Choroid plexus epithelial cell (primary cell): Measurements from ENCODE around the gene SEC61A2.
"Not testable (repeated sequence)": the region's sequence is repeated elsewhere in the genome, so short reads cannot be mapped to it uniquely, and the experiment has no call there.

ENCODE experiments used
- DNase-seq: peaks from one replicate; pipeline ENCODE4 v3.0.0-alpha.2; 2010; ENCODE audit warnings: low read depth
- H3K4me3 ChIP-seq: 2 replicates; pipeline ENCODE4 v1.5.1; 2011; ENCODE audit warnings: low read depth, mild to moderate bottlenecking, control low read depth, low read length, moderate library complexity
- TF ChIP-seq, protein P1 (sequence below): conservative IDR thresholded peaks from 2 replicates; pipeline ENCODE4 v1.5.1; 2011; ENCODE audit warnings: low read depth, mild to moderate bottlenecking, control low read depth, inconsistent platforms, low read length, moderate library complexity

The SEC61A2 gene

GRCh38 chr10:12158111-12158510, 28.6 kb downstream of the SEC61A2 start:
- TF ChIP-seq, protein P1, sequence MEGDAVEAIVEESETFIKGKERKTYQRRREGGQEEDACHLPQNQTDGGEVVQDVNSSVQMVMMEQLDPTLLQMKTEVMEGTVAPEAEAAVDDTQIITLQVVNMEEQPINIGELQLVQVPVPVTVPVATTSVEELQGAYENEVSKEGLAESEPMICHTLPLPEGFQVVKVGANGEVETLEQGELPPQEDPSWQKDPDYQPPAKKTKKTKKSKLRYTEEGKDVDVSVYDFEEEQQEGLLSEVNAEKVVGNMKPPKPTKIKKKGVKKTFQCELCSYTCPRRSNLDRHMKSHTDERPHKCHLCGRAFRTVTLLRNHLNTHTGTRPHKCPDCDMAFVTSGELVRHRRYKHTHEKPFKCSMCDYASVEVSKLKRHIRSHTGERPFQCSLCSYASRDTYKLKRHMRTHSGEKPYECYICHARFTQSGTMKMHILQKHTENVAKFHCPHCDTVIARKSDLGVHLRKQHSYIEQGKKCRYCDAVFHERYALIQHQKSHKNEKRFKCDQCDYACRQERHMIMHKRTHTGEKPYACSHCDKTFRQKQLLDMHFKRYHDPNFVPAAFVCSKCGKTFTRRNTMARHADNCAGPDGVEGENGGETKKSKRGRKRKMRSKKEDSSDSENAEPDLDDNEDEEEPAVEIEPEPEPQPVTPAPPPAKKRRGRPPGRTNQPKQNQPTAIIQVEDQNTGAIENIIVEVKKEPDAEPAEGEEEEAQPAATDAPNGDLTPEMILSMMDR, result no peak
- H3K4me3 ChIP-seq, result no peak overlapping the region
- DNase-seq, result no peak

- no peak overlapping the region for H3K4me3 ChIP-seq
- TF ChIP-seq, protein P1, result no peak
- DNase-seq, result no peak
These were observed 31.2 kb downstream of the SEC61A2 start for GRCh38 chr10:12160664-12161063.

GRCh38 chr10:12162927-12163326, 33.5 kb downstream of the SEC61A2 start:
- TF ChIP-seq, protein P1, result peak; percentile 5
- DNase-seq, result no peak

GRCh38 chr10:12164085-12164484, 34.6 kb downstream of the SEC61A2 start:
- H3K4me3 ChIP-seq, result no peak overlapping the region
- TF ChIP-seq, protein P1, result no peak
- no peak for DNase-seq

More at GRCh38 chr10:12162927-12163326, 33.5 kb downstream of the SEC61A2 start:
- H3K4me3 ChIP-seq, result no peak overlapping the region

- no peak for DNase-seq
- H3K4me3 ChIP-seq, result no peak overlapping the region
- TF ChIP-seq, protein P1, result no peak
These were observed 35.6 kb downstream of the SEC61A2 start for GRCh38 chr10:12165036-12165435.

- no peak for DNase-seq
- TF ChIP-seq, protein P1, result no peak
These were observed 36.7 kb downstream of the SEC61A2 start for GRCh38 chr10:12165999-12166775.

DNA sequence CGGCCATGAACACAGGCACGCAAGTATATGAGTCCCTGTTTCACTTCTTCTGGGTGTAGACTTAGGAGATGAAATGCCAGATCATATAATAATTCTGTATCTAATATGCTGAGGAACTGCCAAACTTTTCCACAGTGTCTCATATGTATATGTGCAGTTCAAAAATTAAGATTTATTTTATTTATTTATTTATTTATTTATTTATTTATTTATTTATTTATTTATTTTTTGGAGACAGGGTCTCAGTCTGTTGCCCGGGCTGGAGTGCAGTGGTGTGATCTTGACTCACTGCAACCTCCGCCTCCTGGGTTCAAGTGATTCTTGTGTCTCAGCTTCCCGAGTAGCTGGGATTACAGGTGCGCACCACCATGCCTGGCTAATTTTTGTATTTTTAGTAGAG, 42.0 kb downstream of the SEC61A2 start:
- not testable (repeated sequence) for H3K4me3 ChIP-seq, DNase-seq

More at GRCh38 chr10:12165999-12166775, 36.7 kb downstream of the SEC61A2 start:
- no peak overlapping the region for H3K4me3 ChIP-seq
